Measurements from ENCODE around the gene JMJD8.
A peak's percentile ranks its signal among the peaks of the same experiment; 100 is the strongest.
"Not testable (repeated sequence)": the region's sequence is repeated elsewhere in the genome, so short reads cannot be mapped to it uniquely, and the experiment has no call there.

Gene JMJD8

GRCh38 chr16:708019-708418, 23.9 kb upstream of the JMJD8 start:
- DNase-seq: no peak

GRCh38 chr16:707062-707538, 23.0 kb upstream of the JMJD8 start:
- no peak for DNase-seq

GRCh38 chr16:706189-707061, 22.3 kb upstream of the JMJD8 start:
- no peak for DNase-seq

GRCh38 chr16:705431-706188, 21.5 kb upstream of the JMJD8 start, which contains the start of gene FBXL16:
Gene FBXL16, minus strand, starts transcription at chr16:705801. Its CDS starts 8,396 bp downstream, at chr16:697405.
- no peak for DNase-seq

- no peak for DNase-seq
Measured at GRCh38 chr16:704552-705380, 20.6 kb upstream of the JMJD8 start.

GRCh38 chr16:704047-704446, 19.9 kb upstream of the JMJD8 start:
- DNase-seq: no peak

- no peak for DNase-seq
Measured at GRCh38 chr16:703406-703805, 19.3 kb upstream of the JMJD8 start.

- no peak for DNase-seq
Measured at GRCh38 chr16:702341-702740, 18.2 kb upstream of the JMJD8 start.

- DNase-seq: no peak
Measured at GRCh38 chr16:700684-701584, 16.8 kb upstream of the JMJD8 start.

- no peak for DNase-seq
Measured at GRCh38 chr16:698911-699671, 15.0 kb upstream of the JMJD8 start.

GRCh38 chr16:695355-696089, 11.4 kb upstream of the JMJD8 start:
- peak; percentile 61 for DNase-seq

GRCh38 chr16:694863-695354, 10.8 kb upstream of the JMJD8 start:
- DNase-seq: no peak

GRCh38 chr16:694187-694862, 10.2 kb upstream of the JMJD8 start:
- no peak for DNase-seq

GRCh38 chr16:693766-694165, 9.6 kb upstream of the JMJD8 start:
- DNase-seq: no peak

GRCh38 chr16:693364-693763, 9.2 kb upstream of the JMJD8 start:
- no peak for DNase-seq

- no peak for DNase-seq
Measured at GRCh38 chr16:692356-693108, 8.4 kb upstream of the JMJD8 start.

GRCh38 chr16:691242-691641, 7.1 kb upstream of the JMJD8 start:
- not testable (repeated sequence) for DNase-seq

- DNase-seq: no peak
Measured at GRCh38 chr16:689175-689897, 5.2 kb upstream of the JMJD8 start.
